HepG2 (cell line): ENCODE results near the gene NPY4R. TPM values are rescaled to one million over a fixed set of nuclear protein-coding genes. Genes with fewer than 3 reads are reported as not detected.

ENCODE experiments used
- polyA plus RNA-seq, 8 experiments: library from polyadenylated mRNA; depleted of rRNA in 3 of 8; stranded (reverse) in 7 of 8; unstranded in 1 of 8; fragments of >200 nt; fragmentation: Illumina TruSeq in 4 of 8; extraction: Trizol in 4 of 8; gene quantifications; 2 replicates each; pipeline versions ENCODE4 v1.2.1 to v1.2.3, GENCODE V29; 2011 to 2016; ENCODE audit warnings: low read depth in 4 of 8, missing spikeins in 1 of 8, mixed read lengths in 1 of 8; ENCODE audit not compliant: insufficient read depth in 1 of 8
- total RNA-seq, 5 experiments: library from RNA; depleted of rRNA; stranded (reverse); fragments of >200 nt; fragmentation: Illumina TruSeq; extraction: Trizol; gene quantifications; 2 replicates each; pipeline ENCODE4 v1.2.3, GENCODE V29; 2016; ENCODE audit warnings: low read depth in 1 of 5

Gene NPY4R
- total and polyA plus RNA-seq, 2 of the 13 experiments (the other 11 are each of a cell fraction or from before 2014, with no cell fraction given), result not detected

Other genes with a start within 250 kb of the NPY4R start
- not detected in 2 replicates for gene ANTXRL, start 179.0 kb downstream of the NPY4R start, total RNA-seq (2016; rRNA removed; fragmentation: Illumina TruSeq; extraction: Trizol)
- gene ANTXRL, start 179.0 kb downstream of the NPY4R start, polyA plus RNA-seq (2011; rRNA removed), result not detected in 2 replicates
- not detected in 2 replicates for gene ANXA8L1, start 90.2 kb downstream of the NPY4R start, total RNA-seq (2016; rRNA removed; fragmentation: Illumina TruSeq; extraction: Trizol)
- not detected in 2 replicates for gene ANXA8L1, start 90.2 kb downstream of the NPY4R start, polyA plus RNA-seq (2011; rRNA removed)
- gene GPRIN2, start 90.7 kb upstream of the NPY4R start, total RNA-seq (2016; rRNA removed; fragmentation: Illumina TruSeq; extraction: Trizol), result not detected in 2 replicates
- not detected in 2 replicates for gene GPRIN2, start 90.7 kb upstream of the NPY4R start, polyA plus RNA-seq (2011; rRNA removed)
- gene SYT15, start 113.2 kb upstream of the NPY4R start, total RNA-seq (2016; rRNA removed; fragmentation: Illumina TruSeq; extraction: Trizol), result 0.24 and 0.38 TPM in 2 replicates
- 0.24 and 0.29 TPM in 2 replicates for gene SYT15, start 113.2 kb upstream of the NPY4R start, polyA plus RNA-seq (2011; rRNA removed)